ENCODE results near the gene FRMPD4.

The FRMPD4 gene

GRCh38 chrX:12581546-12581945 lies 443.3 kb downstream of the FRMPD4 start:
- Histone ChIP-seq H3K4me3 (no peak overlapping the region), H3K27ac (no peak overlapping the region)

GRCh38 chrX:12582649-12583048 lies 444.4 kb downstream of the FRMPD4 start:
- Histone ChIP-seq H3K27ac (no peak overlapping the region), H3K4me3 (no peak overlapping the region)

DNA sequence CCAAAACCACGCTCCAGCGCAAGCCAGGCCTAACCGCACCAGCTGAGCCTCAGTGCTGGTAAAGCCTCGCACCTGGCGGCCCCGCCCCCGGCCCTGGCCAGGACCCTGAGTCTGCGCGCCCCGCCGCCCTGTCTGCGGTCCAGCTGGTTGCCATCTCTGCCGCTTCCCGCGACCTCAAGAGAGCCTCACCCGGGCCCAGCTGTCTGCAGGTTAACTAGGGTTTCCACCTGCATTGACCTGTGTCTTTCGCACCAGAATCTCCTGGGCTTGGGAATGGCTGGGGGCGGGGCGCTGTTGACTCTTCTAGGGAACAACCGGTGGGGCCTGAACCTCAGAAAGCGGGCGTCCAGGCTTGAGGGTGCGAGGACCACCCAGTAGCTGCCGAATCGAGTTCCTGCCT lies 445.3 kb downstream of the FRMPD4 start:
- H3K27ac ChIP-seq = no peak overlapping the region
- no peak overlapping the region for H3K4me3 ChIP-seq

- no peak overlapping the region for H3K4me3 ChIP-seq
- H3K27ac ChIP-seq = no peak overlapping the region
Measured at GRCh38 chrX:12595720-12596119, 457.4 kb downstream of the FRMPD4 start.

DNA sequence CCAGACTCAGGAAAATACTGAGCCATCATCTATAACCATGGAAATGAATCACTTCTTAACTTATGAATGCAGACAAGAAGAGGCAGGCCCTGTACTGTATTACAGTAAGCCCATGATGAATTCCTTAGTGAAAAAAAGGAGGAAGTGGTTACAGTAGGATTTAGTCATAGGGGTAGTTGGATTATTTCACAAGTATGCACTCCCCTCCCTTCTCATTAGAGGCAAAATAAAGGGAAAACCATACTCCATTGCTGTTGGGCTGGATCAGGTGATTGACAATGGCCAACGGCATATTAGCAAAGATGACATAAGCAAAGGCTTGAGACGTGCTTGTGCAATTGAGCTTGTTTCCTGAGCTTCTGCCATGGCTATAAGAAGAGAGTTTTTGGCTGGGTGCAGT lies 471.8 kb downstream of the FRMPD4 start:
- peak overlapping the region in 1 of 21 experiments; percentile 47 for H3K27ac ChIP-seq

GRCh38 chrX:12611471-12611870 lies 473.2 kb downstream of the FRMPD4 start:
- Histone ChIP-seq H3K27ac (no peak overlapping the region), H3K4me3 (no peak overlapping the region)

More for the DNA sequence above, 471.8 kb downstream of the FRMPD4 start:
- no peak overlapping the region for H3K4me3 ChIP-seq

- Histone ChIP-seq H3K4me3 (no peak overlapping the region), H3K27ac (no peak overlapping the region)
Measured at GRCh38 chrX:12614266-12614665, 476.0 kb downstream of the FRMPD4 start.

DNA sequence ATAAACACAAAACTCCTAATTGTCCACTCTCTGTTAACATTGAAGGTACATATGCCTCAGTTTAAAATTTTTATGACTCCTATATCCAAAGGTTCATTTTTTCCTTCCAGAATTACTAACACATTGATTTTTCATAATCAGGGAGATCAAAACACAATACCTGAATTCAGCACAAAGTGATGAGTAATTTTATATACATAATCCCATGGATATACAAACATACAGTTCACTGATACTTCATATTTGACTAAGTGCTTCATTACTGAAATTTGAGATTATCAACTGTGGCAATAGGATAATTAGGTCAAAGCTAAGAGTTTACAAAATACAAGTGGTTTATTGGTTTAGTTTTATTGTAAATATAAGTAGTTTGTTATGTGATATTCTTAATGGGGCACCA lies 476.8 kb downstream of the FRMPD4 start:
- H3K4me3 ChIP-seq = no peak overlapping the region
- H3K27ac ChIP-seq = no peak overlapping the region

GRCh38 chrX:12617241-12617640 lies 479.0 kb downstream of the FRMPD4 start:
- Histone ChIP-seq H3K27ac (no peak overlapping the region), H3K4me3 (no peak overlapping the region)

DNA sequence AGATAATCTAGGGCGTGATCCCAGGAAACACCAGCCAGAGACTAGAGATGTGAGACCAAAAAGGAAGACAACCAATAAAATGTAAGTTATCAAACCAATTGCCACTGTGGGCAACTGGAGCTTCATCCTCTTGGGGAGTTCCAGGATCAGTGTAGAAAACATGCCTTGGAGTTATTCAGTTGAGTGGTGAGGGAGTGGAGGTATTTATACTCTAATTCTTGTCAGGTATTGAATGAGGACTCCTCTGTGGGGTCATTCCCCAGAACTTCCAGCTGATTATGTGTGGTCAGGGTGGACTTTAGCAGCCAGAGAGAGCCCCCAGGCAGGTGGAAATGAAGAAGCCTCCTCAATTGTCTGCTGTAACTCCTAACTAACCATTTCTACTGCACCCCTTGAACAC lies 509.0 kb downstream of the FRMPD4 start:
- H3K4me3 ChIP-seq = no peak overlapping the region
- no peak overlapping the region for H3K27ac ChIP-seq

GRCh38 chrX:12648995-12649394 lies 510.7 kb downstream of the FRMPD4 start:
- H3K4me3 ChIP-seq = no peak overlapping the region
- no peak overlapping the region for H3K27ac ChIP-seq

- Histone ChIP-seq H3K4me3 (no peak overlapping the region), H3K27ac (no peak overlapping the region)
Measured at GRCh38 chrX:12657433-12657832, 519.2 kb downstream of the FRMPD4 start.

DNA sequence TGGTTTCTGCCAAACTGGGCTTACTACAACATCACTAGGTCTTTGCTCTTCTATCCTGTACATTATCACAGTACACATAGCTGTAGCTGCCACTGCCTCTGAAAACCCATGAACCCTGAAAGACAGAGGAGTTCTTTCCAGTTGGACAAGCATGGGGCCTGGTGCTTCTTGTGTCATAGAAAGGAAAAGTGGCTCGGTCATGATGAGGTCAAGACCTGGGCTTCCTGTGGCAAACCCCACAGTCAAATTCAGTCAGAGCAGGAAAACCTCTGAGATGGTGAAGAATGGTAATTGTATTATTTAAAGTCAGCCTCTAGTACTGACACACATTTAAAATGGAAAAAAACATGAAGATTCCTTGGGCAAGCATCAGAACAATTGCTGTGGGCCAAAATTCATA lies 519.6 kb downstream of the FRMPD4 start:
- no peak overlapping the region for H3K27ac ChIP-seq
- no peak overlapping the region for H3K4me3 ChIP-seq

GRCh38 chrX:12661464-12661863 lies 523.2 kb downstream of the FRMPD4 start:
- Histone ChIP-seq H3K4me3 (no peak overlapping the region), H3K27ac (no peak overlapping the region)

DNA sequence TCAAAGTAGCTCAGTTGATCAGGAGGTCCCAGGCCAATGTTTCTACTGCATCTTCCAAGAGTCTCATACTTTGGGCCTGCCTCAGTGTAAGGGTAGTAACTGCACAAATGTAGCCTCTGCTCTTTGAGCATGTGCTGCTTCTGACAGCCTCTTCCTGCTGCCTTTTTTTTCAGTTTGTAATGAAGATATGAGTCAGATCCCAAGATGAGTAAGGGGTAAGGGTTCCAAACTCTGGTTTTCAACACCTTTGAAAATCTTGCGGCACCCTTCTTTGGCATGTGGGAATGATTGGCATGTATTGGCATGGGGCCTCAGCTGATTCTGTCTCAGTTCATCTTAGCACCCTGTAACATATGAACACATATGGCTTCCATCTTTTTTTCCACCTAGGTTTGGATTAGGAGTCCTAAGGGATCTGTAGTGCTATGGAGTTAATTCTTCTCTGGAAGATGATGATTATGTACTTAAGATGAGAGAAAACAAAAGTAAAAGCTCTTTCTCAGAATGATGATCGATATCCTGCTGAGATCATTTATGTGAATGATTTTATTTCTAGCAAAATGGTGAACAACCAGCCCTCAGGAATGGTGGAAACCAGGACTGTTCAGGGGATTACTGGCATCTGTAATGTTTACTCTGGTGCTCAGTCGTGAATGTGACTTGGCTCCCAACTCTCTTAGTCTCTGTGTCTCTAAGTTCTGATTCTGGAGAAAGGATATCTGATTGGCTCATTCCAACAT lies 534.3 kb downstream of the FRMPD4 start:
- Histone ChIP-seq H3K4me3 (no peak overlapping the region), H3K27ac (no peak overlapping the region)

DNA sequence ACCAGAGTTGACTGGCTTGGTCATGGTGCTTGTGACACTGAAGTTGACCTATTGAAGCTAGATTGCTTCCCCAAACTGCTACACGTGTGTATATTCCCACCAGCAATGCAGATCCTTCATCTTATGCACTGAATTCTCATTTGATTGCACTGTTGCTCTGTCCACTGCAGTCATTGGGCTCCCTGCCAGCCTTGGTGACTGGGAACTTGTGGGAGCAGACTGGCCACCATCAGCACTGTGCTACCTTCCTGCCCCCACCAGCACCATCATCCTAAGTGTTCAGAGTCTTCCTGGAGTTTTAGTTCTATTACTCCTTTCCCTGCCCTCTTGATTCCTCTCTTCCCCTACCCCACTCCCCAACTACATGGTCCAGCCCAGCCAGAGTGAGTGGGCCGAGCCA lies 535.2 kb downstream of the FRMPD4 start:
- no peak overlapping the region for H3K4me3 ChIP-seq
- no peak overlapping the region for H3K27ac ChIP-seq

GRCh38 chrX:12679522-12679921 lies 541.2 kb downstream of the FRMPD4 start:
- H3K27ac ChIP-seq = no peak overlapping the region

DNA sequence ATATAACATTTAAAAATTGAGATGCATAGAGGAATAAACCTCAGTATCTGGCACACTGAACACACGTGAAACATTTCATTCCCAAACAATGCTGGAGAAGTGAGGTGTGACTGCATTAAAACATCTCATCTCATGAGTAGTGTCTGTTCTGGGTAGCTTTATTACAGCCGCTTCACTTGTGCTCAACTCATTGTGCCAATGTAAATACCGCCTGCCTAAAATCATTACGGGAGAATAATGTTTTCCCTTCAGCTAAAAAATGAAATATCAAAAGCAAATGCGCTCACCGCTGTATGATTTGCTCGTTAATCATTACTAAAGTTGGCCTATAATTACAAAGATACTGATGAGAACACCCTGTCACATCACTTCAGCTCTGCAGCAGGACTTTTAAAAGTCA lies 542.8 kb downstream of the FRMPD4 start:
- no peak overlapping the region for H3K4me3 ChIP-seq
- no peak overlapping the region for H3K27ac ChIP-seq

More at GRCh38 chrX:12679522-12679921, 541.2 kb downstream of the FRMPD4 start:
- H3K4me3 ChIP-seq = no peak overlapping the region

GRCh38 chrX:12685541-12685940 lies 547.3 kb downstream of the FRMPD4 start:
- Histone ChIP-seq H3K27ac (no peak overlapping the region), H3K4me3 (no peak overlapping the region)

- no peak overlapping the region for H3K4me3 ChIP-seq
- no peak overlapping the region for H3K27ac ChIP-seq
Measured at GRCh38 chrX:12686331-12686730, 548.1 kb downstream of the FRMPD4 start.

DNA sequence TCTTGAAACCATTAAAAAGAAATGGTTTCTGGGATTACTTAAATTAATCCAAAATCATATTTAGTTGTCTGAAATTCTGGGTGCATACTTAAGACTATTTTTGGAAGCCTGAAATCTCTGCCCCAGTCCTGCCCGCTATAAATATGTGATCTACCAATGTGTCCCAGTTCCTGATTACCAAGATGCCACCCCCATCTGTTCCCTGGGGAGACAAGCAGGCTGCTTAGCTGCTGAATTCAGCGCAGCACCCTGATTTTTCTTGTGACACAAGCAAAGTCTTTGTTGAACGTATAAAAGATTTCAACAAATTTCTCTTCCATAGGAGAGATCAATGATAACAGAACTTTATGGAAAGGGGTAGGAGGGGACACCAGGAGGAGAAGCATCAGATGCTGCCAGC lies 552.4 kb downstream of the FRMPD4 start:
- Histone ChIP-seq H3K27ac (no peak overlapping the region), H3K4me3 (no peak overlapping the region)

- Histone ChIP-seq H3K27ac (no peak overlapping the region), H3K4me3 (no peak overlapping the region)
Measured at GRCh38 chrX:12693754-12694153, 555.5 kb downstream of the FRMPD4 start.

All from skin epidermis (tissue), 12 donors.